Endothelial cell (in vitro differentiated cells): ENCODE results near the gene TRIM75. TPM values are rescaled to one million over a fixed set of nuclear protein-coding genes. Genes with fewer than 3 reads are reported as not detected.

Source experiments
- DNase-seq: peaks from one replicate; pipeline ENCODE4 v3.0.0; 2021; ENCODE audit warnings: low spot score
- H3K27ac Mint-ChIP-seq: one replicate; pipeline ENCODE4 v1.8.0; 2021; ENCODE audit warnings: mixed read lengths, inconsistent platforms; ENCODE audit not compliant: unreplicated experiment
- H3K27me3 Mint-ChIP-seq: one replicate; pipeline ENCODE4 v1.8.0; 2021; ENCODE audit warnings: mild to moderate bottlenecking, moderate library complexity, mixed read lengths, inconsistent platforms; ENCODE audit not compliant: unreplicated experiment
- H3K36me3 Mint-ChIP-seq: one replicate; pipeline ENCODE4 v1.8.0; 2021; ENCODE audit warnings: mild to moderate bottlenecking, low read depth, mixed read lengths, inconsistent platforms; ENCODE audit not compliant: unreplicated experiment
- H3K4me1 Mint-ChIP-seq: one replicate; pipeline ENCODE4 v1.8.0; 2021; ENCODE audit warnings: mild to moderate bottlenecking, mixed read lengths, inconsistent platforms; ENCODE audit not compliant: unreplicated experiment
- H3K4me3 Mint-ChIP-seq: one replicate; pipeline ENCODE4 v1.8.0; 2021; ENCODE audit warnings: mild to moderate bottlenecking, mixed read lengths, inconsistent platforms; ENCODE audit not compliant: unreplicated experiment
- H3K9me3 Mint-ChIP-seq: one replicate; pipeline ENCODE4 v1.8.0; 2021; ENCODE audit warnings: mixed read lengths, inconsistent platforms; ENCODE audit not compliant: unreplicated experiment
- CTCF ChIP-seq: fragments of 200-600 bp; sonication (generic); IDR thresholded peaks from one replicate; pipeline ENCODE4 v1.5.0; 2021; ENCODE audit warnings: antibody characterized with exemption; ENCODE audit not compliant: unreplicated experiment
- total RNA-seq: library from RNA; stranded (reverse); fragmentation: NEBNext Ultra II Directional; extraction: Animal tissue kit (Norgen Biotek cat#: 25700); gene quantifications from one replicate; pipeline ENCODE4 v1.2.1, GENCODE V29; 2021; ENCODE audit not compliant: unreplicated experiment

Gene TRIM75
- total RNA-seq, 1 donor from 2014 or later = not detected

GRCh38 chr4:165027762-165028402 lies 25.8 kb upstream of the TRIM75 start:
- H3K4me1 Mint-ChIP-seq = peaks cover 2% of the 10 kb centered on the region
- H3K4me3 Mint-ChIP-seq = no peak overlapping the region
- no peak for TF ChIP-seq CTCF
- DNase-seq = no peak
- no peak overlapping the region for H3K27ac Mint-ChIP-seq
- H3K27me3 Mint-ChIP-seq = no peaks in the 10 kb centered on the region
- H3K9me3 Mint-ChIP-seq = no peaks in the 10 kb centered on the region
- H3K36me3 Mint-ChIP-seq = no peaks in the 10 kb centered on the region

- TF ChIP-seq CTCF = no peak
- peaks cover 1% of the 10 kb centered on the region for H3K4me1 Mint-ChIP-seq
- no peaks in the 10 kb centered on the region for H3K9me3 Mint-ChIP-seq
- H3K27me3 Mint-ChIP-seq = no peaks in the 10 kb centered on the region
- no peak for DNase-seq
- H3K27ac Mint-ChIP-seq = no peak within 1 kb of the TSS
- no peaks in the 10 kb centered on the region for H3K36me3 Mint-ChIP-seq
- H3K4me3 Mint-ChIP-seq = no peak within 1 kb of the TSS
These were observed 22.0 kb upstream of the TRIM75 start, which contains the start of gene TRIM60 for GRCh38 chr4:165031436-165032211. Gene TRIM60, plus strand, starts transcription at chr4:165031999. Its CDS starts 8,074 bp downstream, at chr4:165040073.

- Mint-ChIP-seq H3K27ac (no peak overlapping the region), H3K9me3 (no peaks in the 10 kb centered on the region), H3K36me3 (no peaks in the 10 kb centered on the region), H3K4me3 (no peak overlapping the region), H3K27me3 (no peaks in the 10 kb centered on the region), H3K4me1 (no peaks in the 10 kb centered on the region)
- no peak for TF ChIP-seq CTCF
- no peak for DNase-seq
These were observed 5.5 kb upstream of the TRIM75 start for GRCh38 chr4:165048170-165048569.

GRCh38 chr4:165052627-165053026 lies 1.0 kb upstream of the TRIM75 start:
- H3K27me3 Mint-ChIP-seq = no peaks in the 10 kb centered on the region
- no peaks in the 10 kb centered on the region for H3K9me3 Mint-ChIP-seq
- H3K36me3 Mint-ChIP-seq = no peaks in the 10 kb centered on the region
- H3K4me1 Mint-ChIP-seq = no peaks in the 10 kb centered on the region
- H3K4me3 Mint-ChIP-seq = no peak overlapping the region
- H3K27ac Mint-ChIP-seq = no peak overlapping the region
- DNase-seq = no peak
- TF ChIP-seq CTCF = no peak

GRCh38 chr4:165055601-165056000 lies 1.9 kb downstream of the TRIM75 start:
- TF ChIP-seq CTCF = no peak
- Mint-ChIP-seq H3K36me3 (no peaks in the 10 kb centered on the region), H3K4me3 (no peak overlapping the region)

More at GRCh38 chr4:165055601-165056000, 1.9 kb downstream of the TRIM75 start:
- no peak overlapping the region for H3K27ac Mint-ChIP-seq
- H3K9me3 Mint-ChIP-seq = no peaks in the 10 kb centered on the region
- no peaks in the 10 kb centered on the region for H3K27me3 Mint-ChIP-seq
- DNase-seq = no peak
- H3K4me1 Mint-ChIP-seq = no peaks in the 10 kb centered on the region
